GOT3 (cell line): ENCODE measurements around the gene GSTA3.
"Not testable (repeated sequence)": the region's sequence is repeated elsewhere in the genome, so short reads cannot be mapped to it uniquely, and the experiment has no call there.

Experiments
- DNase-seq: peaks from one replicate; lab custom pipeline; 2025; ENCODE audit warnings: mixed read lengths; lab: John Stamatoyannopoulos, UW

Gene GSTA3

DNA sequence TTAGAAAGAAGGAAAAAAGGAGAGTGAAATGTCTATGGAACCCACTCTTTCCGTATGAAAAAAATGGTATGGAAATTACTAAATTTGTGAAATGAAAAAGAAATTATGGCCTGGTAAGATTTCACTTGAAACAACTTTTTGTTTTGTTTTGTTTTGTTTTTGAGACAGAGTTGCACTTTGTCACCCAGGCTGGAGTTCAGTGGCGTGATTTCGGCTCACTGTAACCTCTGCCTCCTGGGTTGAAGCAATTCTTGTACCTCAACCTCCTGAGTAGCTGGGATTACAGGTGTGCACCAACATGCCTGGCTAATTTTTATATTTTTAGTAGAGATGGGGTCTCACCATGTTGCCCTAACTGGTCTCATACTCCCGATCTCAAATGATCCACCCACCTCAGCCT is 51.1 kb downstream of the GSTA3 start:
- no peak for DNase-seq

DNA sequence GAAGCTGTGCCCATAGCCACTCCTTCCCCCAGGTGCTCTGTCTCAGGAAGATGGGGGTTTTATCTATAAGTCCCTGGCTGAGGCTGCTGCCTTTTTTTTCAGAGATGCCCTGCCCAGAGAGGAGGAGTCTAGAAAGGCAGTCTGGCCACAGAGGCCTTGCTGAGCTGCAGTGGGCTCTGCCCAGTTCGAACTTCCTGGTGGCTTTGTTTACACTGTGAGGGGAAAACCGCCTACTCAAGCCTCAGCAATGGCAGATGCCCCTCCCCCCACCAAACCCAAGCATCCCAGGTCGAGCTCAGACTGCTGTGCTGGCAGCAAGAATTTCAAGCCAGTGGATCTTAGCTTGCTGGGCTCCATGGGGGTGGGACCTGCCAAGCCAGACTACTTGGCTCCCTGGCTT is 53.4 kb downstream of the GSTA3 start:
- DNase-seq = not testable (repeated sequence)

DNA sequence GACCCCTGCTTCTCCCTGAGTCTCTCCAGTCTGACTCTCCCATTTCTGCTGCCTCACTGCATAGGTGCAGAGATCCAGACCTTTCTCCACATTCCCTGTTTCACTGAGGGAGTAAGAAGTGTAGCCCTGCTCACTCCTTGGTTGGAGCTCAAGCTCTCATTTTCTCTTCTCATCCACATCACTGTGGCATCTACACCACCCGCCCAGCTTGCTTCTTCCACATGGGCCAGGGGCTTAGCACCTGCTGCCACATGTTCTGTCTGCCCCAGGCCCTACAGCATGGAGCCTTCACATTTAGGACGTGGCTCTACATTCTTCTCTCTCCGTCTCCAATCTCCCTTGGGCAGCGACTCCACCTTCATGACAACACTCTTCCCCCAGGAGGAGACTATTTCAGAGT is 60.4 kb downstream of the GSTA3 start:
- no peak for DNase-seq
